ENCODE results near the gene ZNF329. TPM values are rescaled to one million over a fixed set of nuclear protein-coding genes. Genes with fewer than 3 reads are reported as not detected.

The ZNF329 gene
- total RNA-seq, 3 donors from 2014 or later (not counting 1 experiment from before 2014, with no cell fraction given) = 13.0 to 14.9 (median 14.4) TPM

DNA sequence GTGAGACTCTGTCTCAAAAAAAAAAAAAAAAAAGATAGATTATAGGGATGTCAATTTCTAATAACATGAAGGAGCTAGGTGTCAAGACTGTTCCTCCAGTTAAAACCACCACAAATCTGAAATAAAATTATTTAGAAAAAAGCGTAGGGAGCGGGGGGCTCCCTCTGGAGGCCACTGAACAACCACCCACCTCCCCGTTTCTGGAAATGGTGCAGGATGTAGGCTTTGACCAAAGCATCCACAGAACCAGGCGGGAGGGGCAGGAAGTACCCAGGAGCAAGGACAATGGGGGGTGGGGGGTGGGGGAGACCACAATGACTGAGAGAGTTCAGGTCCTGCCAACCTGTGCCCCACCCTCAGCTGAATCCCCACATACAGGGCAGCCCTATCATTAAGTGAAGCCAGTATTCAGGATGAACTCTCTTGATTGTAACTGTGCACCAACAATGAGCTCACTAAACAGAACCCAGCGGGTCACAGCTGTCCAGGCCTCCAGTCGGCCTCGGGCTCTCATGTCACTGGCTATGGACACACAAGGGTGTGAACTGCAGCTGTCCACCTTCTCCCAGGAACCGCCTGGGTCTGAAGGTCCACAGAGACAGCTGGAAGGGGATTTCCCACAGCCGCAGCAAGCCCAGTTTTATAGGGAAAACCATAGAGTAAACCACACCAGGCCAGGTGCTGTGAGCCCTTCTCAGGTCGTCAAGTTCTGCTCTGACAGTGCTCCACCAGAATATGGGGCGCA is 59.2 kb downstream of the ZNF329 start:
- no peak overlapping the region for H3K4me3 Mint-ChIP-seq
- H3K4me1 Mint-ChIP-seq = peaks cover 0 to 10% of the 10 kb centered on the region in 2 donors
- H3K27me3 Mint-ChIP-seq (ENCODE audit: low read depth in 2 of 2) = no peaks in the 10 kb centered on the region
- Histone ChIP-seq H3K4me1 (ENCODE audit: control insufficient read depth, insufficient read depth, low read length) (no peaks in the 10 kb centered on the region), H3K9me3 (ENCODE audit: control insufficient read depth, insufficient read depth, low read length) (peaks cover 53% of the 10 kb centered on the region), H3K4me3 (ENCODE audit: low read length) (no peak overlapping the region), H3K36me3 (ENCODE audit: control insufficient read depth, insufficient read depth, low read length) (no peaks in the 10 kb centered on the region), H3K27ac (ENCODE audit: low read length) (no peak overlapping the region), H3K27me3 (ENCODE audit: control insufficient read depth, insufficient read depth, low read length) (no peaks in the 10 kb centered on the region)
- DNase-seq (no peak), ATAC-seq (no peak)
- 88% methylated on average over 9 of the region's 11 CpGs for WGBS (ENCODE audit: insufficient coverage)
- no peak for TF ChIP-seq CTCF (IDR thresholded peaks at IDR 0.05)
- H3K9me3 Mint-ChIP-seq = peaks cover 3 to 4% of the 10 kb centered on the region in 2 donors
- intact Hi-C loops (cut with micrococcal nuclease) = no loop called here
- H3K36me3 Mint-ChIP-seq = no peaks in the 10 kb centered on the region
- peak overlapping the region in 1 of 2 donors; percentile 62 for H3K27ac Mint-ChIP-seq

DNA sequence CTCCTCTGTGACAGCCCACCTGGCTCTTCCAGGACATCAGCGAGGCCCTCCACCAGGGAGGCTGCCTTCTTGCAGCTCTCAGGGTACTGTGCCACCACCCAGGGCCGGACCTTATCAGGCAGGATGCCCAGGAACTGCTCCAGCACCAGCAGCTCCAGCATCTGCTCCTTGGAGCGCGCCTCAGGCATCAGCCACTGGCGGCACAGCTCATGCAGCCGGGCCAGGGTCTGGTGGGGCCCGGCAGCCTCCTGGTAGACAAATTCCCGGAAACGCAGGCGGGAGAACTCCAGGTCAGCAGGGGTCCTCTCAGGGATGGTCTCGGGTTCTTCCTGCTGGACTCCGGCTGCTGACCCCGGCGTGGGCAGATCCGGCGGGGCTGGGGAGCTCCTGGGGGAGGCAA is 60.7 kb downstream of the ZNF329 start:
- Mint-ChIP-seq H3K27ac (no peak overlapping the region), H3K4me1 (peaks cover 0 to 5% of the 10 kb centered on the region in 2 donors), H3K4me3 (no peak overlapping the region), H3K36me3 (no peaks in the 10 kb centered on the region), H3K9me3 (peaks cover 3 to 4% of the 10 kb centered on the region in 2 donors), H3K27me3 (ENCODE audit: low read depth in 2 of 2) (no peaks in the 10 kb centered on the region)
- no peaks in the 10 kb centered on the region for H3K27me3 ChIP-seq (ENCODE audit: control insufficient read depth, insufficient read depth, low read length)
- 95% methylated on average over 16 of the region's 16 CpGs for WGBS (ENCODE audit: insufficient coverage)
- H3K4me3 ChIP-seq (ENCODE audit: low read length) = no peak overlapping the region
- no peak for TF ChIP-seq CTCF (IDR thresholded peaks at IDR 0.05)
- DNase-seq = no peak
- no peaks in the 10 kb centered on the region for H3K36me3 ChIP-seq (ENCODE audit: control insufficient read depth, insufficient read depth, low read length)
- H3K9me3 ChIP-seq (ENCODE audit: control insufficient read depth, insufficient read depth, low read length) = peaks cover 55% of the 10 kb centered on the region
- H3K4me1 ChIP-seq (ENCODE audit: control insufficient read depth, insufficient read depth, low read length) = no peaks in the 10 kb centered on the region
- no peak for ATAC-seq
- intact Hi-C loops (cut with micrococcal nuclease) = no loop called here
- no peak overlapping the region for H3K27ac ChIP-seq (ENCODE audit: low read length)

GRCh38 chr19:58088521-58089052 is 62.0 kb downstream of the ZNF329 start:
- ATAC-seq = no peak
- intact Hi-C loops (cut with micrococcal nuclease) = no loop called here
- WGBS (ENCODE audit: insufficient coverage) = 96% methylated on average over 9 of the region's 13 CpGs

More at GRCh38 chr19:58088521-58089052, 62.0 kb downstream of the ZNF329 start:
- Mint-ChIP-seq H3K4me3 (no peak overlapping the region), H3K27ac (no peak overlapping the region), H3K4me1 (peaks cover 0 to 4% of the 10 kb centered on the region in 2 donors), H3K9me3 (peaks cover 5 to 6% of the 10 kb centered on the region in 2 donors), H3K36me3 (peaks cover 6% of the 10 kb centered on the region), H3K27me3 (ENCODE audit: low read depth in 2 of 2) (no peaks in the 10 kb centered on the region)
- no peak for DNase-seq
- Histone ChIP-seq H3K36me3 (ENCODE audit: control insufficient read depth, insufficient read depth, low read length) (no peaks in the 10 kb centered on the region), H3K27me3 (ENCODE audit: control insufficient read depth, insufficient read depth, low read length) (no peaks in the 10 kb centered on the region), H3K4me3 (ENCODE audit: low read length) (no peak overlapping the region), H3K4me1 (ENCODE audit: control insufficient read depth, insufficient read depth, low read length) (no peaks in the 10 kb centered on the region), H3K27ac (ENCODE audit: low read length) (no peak overlapping the region), H3K9me3 (ENCODE audit: control insufficient read depth, insufficient read depth, low read length) (peaks cover 57% of the 10 kb centered on the region)
- TF ChIP-seq CTCF (IDR thresholded peaks at IDR 0.05) = no peak
